NCI-H2107 treated with DMSO at 0.1 percent for 48 hours (cell line): ENCODE measurements around the gene CPNE5.
"Not testable (repeated sequence)": the region's sequence is repeated elsewhere in the genome, so short reads cannot be mapped to it uniquely, and the experiment has no call there.

Experiments
- DNase-seq: peaks from one replicate; lab custom pipeline; 2025; ENCODE audit not compliant: unreplicated experiment; lab: John Stamatoyannopoulos, UW

CPNE5 gene

GRCh38 chr6:36817847-36818246 lies 21.4 kb downstream of the CPNE5 start:
- DNase-seq, result no peak

GRCh38 chr6:36817176-36817817 lies 21.9 kb downstream of the CPNE5 start:
- no peak for DNase-seq

GRCh38 chr6:36815962-36816735 lies 23.1 kb downstream of the CPNE5 start:
- no peak for DNase-seq

GRCh38 chr6:36814249-36814648 lies 25.0 kb downstream of the CPNE5 start:
- DNase-seq, result no peak

- DNase-seq, result no peak
Measured at GRCh38 chr6:36813526-36813925, 25.7 kb downstream of the CPNE5 start.

GRCh38 chr6:36813047-36813446 lies 26.2 kb downstream of the CPNE5 start:
- DNase-seq, result not testable (repeated sequence)

GRCh38 chr6:36809941-36810803 lies 29.1 kb downstream of the CPNE5 start:
- no peak for DNase-seq

- no peak for DNase-seq
Measured at GRCh38 chr6:36809156-36809555, 30.1 kb downstream of the CPNE5 start.

- no peak for DNase-seq
Measured at GRCh38 chr6:36808634-36809033, 30.6 kb downstream of the CPNE5 start.

GRCh38 chr6:36807750-36808149 lies 31.5 kb downstream of the CPNE5 start:
- no peak for DNase-seq

- no peak for DNase-seq
Measured at GRCh38 chr6:36807143-36807542, 32.1 kb downstream of the CPNE5 start.

GRCh38 chr6:36805917-36806316 lies 33.3 kb downstream of the CPNE5 start:
- DNase-seq, result no peak

- DNase-seq, result no peak
Measured at GRCh38 chr6:36805096-36805797, 34.0 kb downstream of the CPNE5 start.

GRCh38 chr6:36804563-36804962 lies 34.7 kb downstream of the CPNE5 start:
- no peak for DNase-seq

- no peak for DNase-seq
Measured at GRCh38 chr6:36803908-36804307, 35.3 kb downstream of the CPNE5 start.

GRCh38 chr6:36803482-36803881 lies 35.8 kb downstream of the CPNE5 start:
- DNase-seq, result no peak

GRCh38 chr6:36800223-36801076 lies 38.8 kb downstream of the CPNE5 start:
- DNase-seq, result no peak

GRCh38 chr6:36798852-36799251 lies 40.4 kb downstream of the CPNE5 start:
- DNase-seq, result no peak

- no peak for DNase-seq
Measured at GRCh38 chr6:36797653-36798052, 41.6 kb downstream of the CPNE5 start.

- no peak for DNase-seq
Measured at GRCh38 chr6:36797055-36797454, 42.2 kb downstream of the CPNE5 start.
